Activated gamma-delta T cell treated with anti-CD3 and anti-CD28 coated beads, Interleukin-2, amount 50 U/mL, for 16 hours (primary cell): ENCODE measurements around the gene CKAP2L.
"Not testable (repeated sequence)": the region's sequence is repeated elsewhere in the genome, so short reads cannot be mapped to it uniquely, and the experiment has no call there.

Source experiments
- DNase-seq: peaks from one replicate; pipeline ENCODE4 v3.0.0-alpha.2; 2020; ENCODE audit warnings: low read depth

The CKAP2L gene

GRCh38 chr2:112709703-112710102 is 54.7 kb downstream of the CKAP2L start:
- no peak for DNase-seq

DNA sequence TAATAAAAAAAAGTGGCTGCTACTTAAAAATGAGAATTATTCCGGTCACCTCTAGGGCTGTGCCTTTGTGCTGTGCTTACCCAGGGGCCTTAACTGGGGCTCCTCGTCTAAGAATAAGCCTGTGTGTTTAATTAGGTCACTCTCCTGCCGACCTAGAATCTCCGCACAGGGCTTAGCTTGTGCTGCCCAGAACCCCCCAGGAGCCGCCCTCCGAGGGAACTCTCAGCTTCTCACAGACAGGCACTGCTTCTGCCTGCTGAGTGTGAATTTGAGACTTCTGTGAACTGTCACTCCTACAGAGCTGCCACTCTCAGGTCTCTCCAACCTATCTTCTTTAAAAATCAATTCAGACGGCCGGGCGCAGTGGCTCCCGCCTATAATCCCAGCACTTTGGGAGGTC is 55.4 kb downstream of the CKAP2L start:
- no peak for DNase-seq

GRCh38 chr2:112706947-112707346 is 57.5 kb downstream of the CKAP2L start:
- not testable (repeated sequence) for DNase-seq

DNA sequence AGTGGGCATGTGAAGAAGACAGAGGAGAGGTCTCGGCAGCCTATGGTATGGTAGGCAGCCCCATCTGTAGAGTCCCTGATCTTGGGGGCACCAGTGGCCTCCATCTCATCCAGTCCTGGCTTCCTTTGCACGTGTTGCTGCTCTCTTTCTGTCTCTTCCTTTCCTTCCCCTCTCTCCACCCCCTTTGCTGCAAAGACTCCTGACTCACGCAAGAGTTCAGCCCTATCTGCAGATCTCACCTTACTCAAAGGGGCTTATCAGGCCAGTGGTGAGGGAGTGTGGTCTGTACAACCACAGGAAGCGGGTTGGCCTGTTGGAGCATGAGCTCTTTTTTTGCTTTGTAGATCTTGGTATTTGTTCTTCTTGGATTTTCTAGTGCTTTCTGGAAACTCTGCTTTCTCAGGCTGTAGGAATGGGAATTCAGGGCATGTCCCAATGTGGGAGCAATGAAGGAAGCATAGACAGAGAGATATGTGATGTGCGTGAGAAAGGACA is 58.2 kb downstream of the CKAP2L start:
- peak; percentile 28 for DNase-seq

DNA sequence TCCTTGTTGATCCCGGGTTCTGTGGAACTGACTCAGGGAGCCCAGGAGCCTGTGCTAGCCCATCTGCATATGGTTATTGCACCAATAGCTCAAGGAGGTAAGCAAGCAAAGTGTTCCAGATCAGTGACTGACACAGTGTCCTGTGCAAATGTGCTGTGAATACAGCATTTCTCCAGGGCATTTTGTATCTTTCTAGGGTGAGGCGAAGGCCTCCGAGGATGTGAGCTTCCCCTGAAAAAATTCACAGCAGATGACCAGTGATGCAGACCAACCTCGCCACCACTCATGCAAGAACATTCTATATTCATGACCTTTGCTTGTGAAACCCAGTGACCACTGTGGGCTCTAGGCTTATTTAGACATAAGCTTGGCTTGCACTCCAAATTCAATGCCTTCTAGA is 58.8 kb downstream of the CKAP2L start:
- no peak for DNase-seq

- no peak for DNase-seq
Measured at GRCh38 chr2:112703684-112704083, 60.7 kb downstream of the CKAP2L start.

GRCh38 chr2:112701052-112701451 is 63.4 kb downstream of the CKAP2L start:
- DNase-seq: no peak

GRCh38 chr2:112699984-112700667 is 64.3 kb downstream of the CKAP2L start:
- DNase-seq: no peak

DNA sequence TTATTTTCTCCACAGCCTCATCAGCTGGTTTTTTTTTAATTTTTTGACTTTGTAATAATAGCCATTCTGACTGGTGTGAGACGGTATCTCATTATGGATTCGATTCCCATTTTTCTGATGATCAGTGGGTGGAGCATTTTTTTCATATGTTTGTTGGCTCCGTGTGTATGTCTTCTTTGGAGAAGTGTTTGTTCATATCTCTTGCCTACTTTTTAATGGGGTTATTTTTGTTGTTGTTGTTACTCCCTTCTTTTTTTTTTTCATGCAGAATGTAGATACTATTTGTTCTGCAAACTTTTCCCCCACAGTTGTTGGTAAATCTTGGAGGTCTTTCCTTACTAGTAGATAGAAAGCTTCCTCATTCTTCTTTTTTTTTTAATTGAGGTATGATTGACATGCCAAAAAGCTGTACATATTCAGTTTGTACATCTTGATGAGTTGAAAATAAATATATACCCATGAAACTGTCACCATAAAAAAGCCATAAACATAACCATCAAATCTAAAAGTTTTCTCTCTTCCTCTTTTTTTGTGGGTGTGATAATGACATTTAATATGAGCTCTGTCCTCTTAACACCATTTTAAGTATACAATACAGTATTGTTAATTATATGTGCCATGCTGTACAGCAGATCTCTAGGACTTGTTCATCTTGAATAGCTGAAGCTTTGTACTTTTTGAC is 65.4 kb downstream of the CKAP2L start:
- no peak for DNase-seq

DNA sequence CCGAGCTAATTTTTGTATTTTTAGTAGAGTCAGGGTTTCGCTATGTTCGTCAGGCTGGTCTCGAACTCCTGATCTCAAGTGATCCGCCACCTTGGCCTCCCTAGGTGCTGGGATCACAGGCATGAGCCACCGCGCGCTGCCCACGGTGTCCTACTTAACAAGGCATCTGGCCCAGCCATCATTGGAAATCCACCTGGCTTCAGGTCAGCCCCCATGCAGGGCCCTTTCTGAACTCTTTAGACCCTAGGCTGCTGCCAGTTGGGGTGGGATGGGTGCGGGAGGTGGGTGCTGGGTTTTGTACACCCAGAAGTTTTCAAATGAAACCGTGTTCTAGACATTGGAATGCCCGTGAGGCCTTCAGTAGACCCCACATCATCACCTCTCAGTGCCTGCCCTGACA is 70.2 kb downstream of the CKAP2L start:
- DNase-seq: no peak

DNA sequence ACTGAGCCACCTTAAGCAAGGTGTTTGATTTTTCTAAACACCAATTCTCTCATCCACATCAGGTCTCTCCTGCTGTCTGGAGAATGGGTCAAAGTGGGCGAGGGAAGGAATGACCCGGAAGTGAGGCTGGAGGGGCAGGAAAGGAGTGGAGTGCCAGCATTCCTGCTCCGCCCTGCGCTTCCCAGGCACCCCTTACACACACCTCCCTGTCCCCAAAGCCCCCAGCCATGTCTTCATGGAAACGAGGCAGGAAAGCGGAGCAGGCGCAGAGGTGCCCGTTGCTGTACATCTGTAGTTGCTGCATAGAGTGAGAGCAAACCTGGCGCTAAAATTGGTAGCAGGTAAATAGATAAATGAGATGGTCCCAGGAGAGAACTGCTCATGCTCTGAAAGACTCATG is 70.8 kb downstream of the CKAP2L start:
- no peak for DNase-seq

GRCh38 chr2:112692918-112693317 is 71.5 kb downstream of the CKAP2L start:
- DNase-seq: no peak

DNA sequence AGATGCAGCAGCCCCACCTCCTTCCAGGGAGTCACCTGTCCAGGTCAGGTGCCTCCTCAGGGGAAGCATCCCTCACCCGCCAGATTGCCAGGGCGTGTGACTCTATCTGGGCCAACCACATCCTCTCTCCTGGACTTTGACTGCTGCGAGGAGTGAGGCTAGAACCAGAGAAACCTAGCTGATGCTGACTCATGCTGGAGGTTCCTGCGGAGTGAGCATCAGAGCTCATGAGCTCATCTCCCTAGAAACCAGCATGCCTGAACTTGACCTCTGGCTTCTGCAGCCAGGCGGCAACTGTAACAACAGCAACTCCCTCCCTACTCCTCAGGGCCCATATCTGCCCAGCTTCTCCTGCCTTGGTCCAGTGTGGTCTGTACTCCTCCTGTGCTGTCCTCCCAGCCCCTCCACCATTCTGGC is 71.9 kb downstream of the CKAP2L start:
- peak; percentile 23 for DNase-seq

- no peak for DNase-seq
Measured at GRCh38 chr2:112691881-112692281, 72.5 kb downstream of the CKAP2L start.

DNA sequence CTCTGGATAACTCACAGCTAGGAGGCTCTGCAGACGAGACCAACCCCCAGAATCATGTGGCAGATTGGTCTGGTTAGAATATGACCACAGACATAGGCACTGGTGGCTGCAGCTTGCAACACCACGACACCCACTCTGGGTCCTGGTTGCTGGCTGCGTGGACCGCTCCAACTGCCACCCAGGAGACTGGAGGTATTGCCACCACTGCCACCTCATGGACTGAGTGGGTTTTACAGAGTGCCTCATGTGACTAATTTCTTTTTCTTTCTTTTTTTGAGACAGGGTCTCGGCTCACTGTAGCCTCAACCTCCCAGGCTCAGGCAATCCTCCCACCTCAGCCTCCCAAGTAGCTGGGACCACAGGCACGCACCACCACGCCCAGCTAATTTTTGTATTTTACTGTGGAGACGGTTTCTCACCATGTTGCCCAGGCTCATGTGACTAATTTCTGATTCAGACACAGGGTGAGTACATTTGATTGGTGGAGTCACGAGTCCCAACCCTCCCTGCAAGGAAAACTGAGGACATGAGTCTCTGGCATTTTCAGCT is 73.5 kb downstream of the CKAP2L start:
- peak; percentile 44 for DNase-seq

DNA sequence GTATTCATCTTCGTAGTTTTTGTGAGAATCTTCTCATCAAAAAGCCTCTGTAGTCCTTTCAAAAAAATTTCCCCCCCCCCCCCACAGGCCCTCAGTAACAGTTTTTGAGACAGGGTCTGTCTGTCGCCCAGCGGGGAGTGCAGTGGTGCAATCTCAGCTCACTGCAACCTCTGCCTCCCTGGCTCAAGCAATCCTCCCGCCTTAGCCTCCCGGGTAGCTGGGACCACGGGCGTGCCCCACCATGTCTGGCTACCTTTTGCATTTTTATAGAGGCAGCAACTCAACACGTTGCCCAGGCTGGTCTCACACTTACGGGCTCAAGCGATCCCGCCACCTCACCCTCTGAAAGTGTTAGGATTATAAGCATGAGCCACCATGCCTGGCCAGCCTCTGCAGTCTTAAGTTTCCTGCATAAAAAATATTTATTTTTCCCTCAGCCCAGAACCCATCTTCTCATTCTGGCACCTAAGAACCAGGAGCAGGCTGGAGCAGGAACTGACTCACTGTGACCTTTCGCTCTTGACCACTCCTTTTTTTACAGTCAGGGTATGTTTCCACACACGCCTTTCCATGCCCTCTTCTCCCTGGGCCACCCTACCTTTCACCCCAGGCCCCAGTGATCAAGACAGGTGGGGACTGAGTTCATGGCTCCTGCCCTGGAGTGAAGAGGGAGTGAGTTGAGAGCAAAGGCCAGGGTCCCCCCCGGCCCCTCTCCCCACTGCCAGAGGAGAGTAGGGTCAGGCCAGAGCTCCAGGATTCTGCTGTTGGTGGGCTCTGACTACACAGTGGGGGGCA is 76.1 kb downstream of the CKAP2L start:
- no peak for DNase-seq

DNA sequence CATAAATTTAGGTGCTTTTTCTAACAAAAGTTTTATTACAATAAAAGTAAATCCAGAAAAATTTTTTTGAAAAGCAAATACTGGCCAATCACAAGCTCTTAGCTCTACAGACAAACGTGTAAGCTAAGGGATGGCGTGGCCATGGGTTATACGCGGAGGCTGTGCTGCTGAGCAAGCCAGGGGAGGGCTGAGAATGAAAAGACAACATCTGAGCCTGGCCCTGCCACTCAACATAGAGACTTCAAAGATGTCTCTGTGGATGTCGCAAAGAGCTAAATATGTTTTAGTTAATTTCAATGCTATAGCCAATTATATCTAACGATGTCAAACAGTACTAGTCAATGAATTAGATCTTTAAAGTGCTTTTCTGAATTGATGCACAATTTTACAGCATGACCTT is 76.9 kb downstream of the CKAP2L start:
- no peak for DNase-seq
